ENCODE results near the gene NUDT19. TPM values are rescaled to one million over a fixed set of nuclear protein-coding genes. Genes with fewer than 3 reads are reported as not detected.
"Not testable (repeated sequence)": the region's sequence is repeated elsewhere in the genome, so short reads cannot be mapped to it uniquely, and the experiment has no call there.

NUDT19 gene
- total RNA-seq, 1 experiment from 2014 or later, result 6.1 TPM

DNA sequence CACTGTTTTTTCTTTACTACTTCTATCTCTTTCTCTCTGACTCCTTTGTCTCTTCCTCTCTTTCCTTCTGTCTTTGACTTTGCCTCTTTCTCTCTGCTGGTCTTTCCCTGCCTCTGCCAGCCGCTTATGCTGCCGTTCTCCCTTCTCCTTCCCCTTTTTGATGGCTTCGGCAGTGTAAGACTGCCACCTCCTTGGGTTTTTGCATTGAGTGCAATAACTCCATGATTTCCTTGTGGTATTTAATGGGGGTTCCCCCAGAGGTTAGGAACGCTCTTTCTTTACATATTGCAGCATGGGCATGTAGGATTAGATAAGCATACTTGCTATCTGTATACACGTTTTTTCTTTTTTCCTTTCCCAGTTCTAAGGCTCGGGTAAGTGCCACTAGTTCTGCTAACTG is 3.9 kb downstream of the NUDT19 start:
- peaks cover 33 to 44% of the 10 kb centered on the region in 2 experiments for H3K4me1 Mint-ChIP-seq
- H3K56ac ChIP-seq (ENCODE audit: insufficient read length, low read depth, low read length); H3T11ph ChIP-seq (ENCODE audit: low read length); H2AK5ac ChIP-seq (ENCODE audit: insufficient read length, low read length); H3K23me2 ChIP-seq (ENCODE audit: insufficient read length, low read depth, low read length, poor library complexity, severe bottlenecking); H3K27ac ChIP-seq (ENCODE audit: insufficient read length, low read depth, low read length); H3K4me3 Mint-ChIP-seq; H3K9ac ChIP-seq (ENCODE audit: extremely low read depth, insufficient read length, low read length); H4K8ac ChIP-seq (replicated peaks; ENCODE audit: insufficient read length, low read depth, low read length); H3K9me3 ChIP-seq (ENCODE audit: control insufficient read depth, low read depth, low read length); H3K4ac ChIP-seq (ENCODE audit: low read depth, low read length); H2BK15ac ChIP-seq (ENCODE audit: low read depth, low read length); H2BK120ac ChIP-seq (ENCODE audit: low read depth, low read length, poor library complexity, severe bottlenecking); H3K18ac ChIP-seq (ENCODE audit: insufficient read length, low read depth, low read length); H3K23ac ChIP-seq (ENCODE audit: insufficient read length, low read depth, low read length); H2BK20ac ChIP-seq (ENCODE audit: low read depth, low read length, poor library complexity, severe bottlenecking); H3K79me1 ChIP-seq (ENCODE audit: insufficient read depth, low read depth, low read length, poor library complexity, severe bottlenecking); DNase-seq; H3K4me1 ChIP-seq (ENCODE audit: insufficient read depth, low read length); H3K79me2 ChIP-seq (ENCODE audit: insufficient read depth, low read length); H3K14ac ChIP-seq (ENCODE audit: insufficient read depth, low read length); H2BK5ac ChIP-seq (ENCODE audit: insufficient read length, low read length); H4K5ac ChIP-seq (ENCODE audit: insufficient read length, low read depth, low read length); H4K91ac ChIP-seq (ENCODE audit: insufficient read length, low read depth, low read length); H4K20me1 ChIP-seq (ENCODE audit: control insufficient read depth, insufficient read depth, insufficient read length); H2BK12ac ChIP-seq (ENCODE audit: insufficient read length, low read depth, low read length); H3K27me3 ChIP-seq (ENCODE audit: insufficient read depth, low read length); H2AFZ ChIP-seq (ENCODE audit: low read length); H3K4me2 ChIP-seq (ENCODE audit: insufficient read depth, insufficient read length, low read length); H3K27ac Mint-ChIP-seq: not testable (repeated sequence)
- peaks cover 9 to 17% of the 10 kb centered on the region in 2 experiments; a peak in 4 of 5 replicates for H3K9me3 Mint-ChIP-seq
- H3K36me3 Mint-ChIP-seq (ENCODE audit: insufficient read depth in 1 of 3, low read depth in 3 of 3), result peaks cover 5 to 31% (median 23%) of the 10 kb centered on the region in 3 experiments
- peaks cover 14% of the 10 kb centered on the region for H3K27me3 Mint-ChIP-seq (ENCODE audit: low read depth)
- WGBS (ENCODE audit: extremely low coverage, insufficient read length, low lambda C conversion rate), result no CpG with 5 or more reads among the region's 6 CpGs

DNA sequence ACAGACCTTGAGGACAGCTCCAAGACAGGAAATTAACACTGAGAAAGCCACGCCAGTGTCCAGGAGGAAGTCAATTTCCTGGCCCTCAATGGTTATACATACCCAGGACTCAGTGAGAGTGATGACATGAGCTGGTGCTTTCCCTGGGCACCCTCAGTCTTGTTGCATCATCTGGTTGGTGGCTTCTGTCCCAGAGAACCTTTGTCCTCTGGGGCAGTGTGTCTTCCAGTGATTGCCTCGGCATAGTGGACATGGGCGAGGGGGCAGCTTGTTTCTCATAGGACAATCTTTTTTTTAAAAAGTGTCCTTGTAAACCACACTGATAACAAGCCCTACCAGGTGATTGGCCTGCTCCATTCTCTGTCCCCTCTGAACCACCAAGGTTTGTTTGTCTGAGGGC is 5.2 kb downstream of the NUDT19 start:
- peaks cover 5 to 31% (median 23%) of the 10 kb centered on the region in 3 experiments for H3K36me3 Mint-ChIP-seq (ENCODE audit: insufficient read depth in 1 of 3, low read depth in 3 of 3)

More for the DNA sequence above, 5.2 kb downstream of the NUDT19 start:
- H3K79me1 ChIP-seq (ENCODE audit: insufficient read depth, low read depth, low read length, poor library complexity, severe bottlenecking); H3K4me3 Mint-ChIP-seq; H3K79me2 ChIP-seq (ENCODE audit: insufficient read depth, low read length); H2BK20ac ChIP-seq (ENCODE audit: low read depth, low read length, poor library complexity, severe bottlenecking); H4K5ac ChIP-seq (ENCODE audit: insufficient read length, low read depth, low read length); H3K18ac ChIP-seq (ENCODE audit: insufficient read length, low read depth, low read length); H3K9ac ChIP-seq (ENCODE audit: extremely low read depth, insufficient read length, low read length); H4K8ac ChIP-seq (replicated peaks; ENCODE audit: insufficient read length, low read depth, low read length); H3K56ac ChIP-seq (ENCODE audit: insufficient read length, low read depth, low read length); H3K9me3 ChIP-seq (ENCODE audit: control insufficient read depth, low read depth, low read length); H4K20me1 ChIP-seq (ENCODE audit: control insufficient read depth, insufficient read depth, insufficient read length); H2AK5ac ChIP-seq (ENCODE audit: insufficient read length, low read length); H3K27me3 ChIP-seq (ENCODE audit: insufficient read depth, low read length); H4K91ac ChIP-seq (ENCODE audit: insufficient read length, low read depth, low read length); H3K27ac Mint-ChIP-seq; H3K23me2 ChIP-seq (ENCODE audit: insufficient read length, low read depth, low read length, poor library complexity, severe bottlenecking); H3K4ac ChIP-seq (ENCODE audit: low read depth, low read length); H3K23ac ChIP-seq (ENCODE audit: insufficient read length, low read depth, low read length); H3K27ac ChIP-seq (ENCODE audit: insufficient read length, low read depth, low read length); H3K4me1 ChIP-seq (ENCODE audit: insufficient read depth, low read length); H3K14ac ChIP-seq (ENCODE audit: insufficient read depth, low read length); H2BK120ac ChIP-seq (ENCODE audit: low read depth, low read length, poor library complexity, severe bottlenecking); H2BK12ac ChIP-seq (ENCODE audit: insufficient read length, low read depth, low read length); H2AFZ ChIP-seq (ENCODE audit: low read length); H3T11ph ChIP-seq (ENCODE audit: low read length); H2BK5ac ChIP-seq (ENCODE audit: insufficient read length, low read length); H3K4me2 ChIP-seq (ENCODE audit: insufficient read depth, insufficient read length, low read length); H2BK15ac ChIP-seq (ENCODE audit: low read depth, low read length); DNase-seq: not testable (repeated sequence)
- peaks cover 11% of the 10 kb centered on the region for H3K27me3 Mint-ChIP-seq (ENCODE audit: low read depth)
- H3K9me3 Mint-ChIP-seq, result peaks cover 9 to 17% of the 10 kb centered on the region in 2 experiments; a peak in 4 of 5 replicates
- H3K4me1 Mint-ChIP-seq, result peaks cover 33 to 39% of the 10 kb centered on the region in 2 experiments
- no CpG with 5 or more reads among the region's 3 CpGs for WGBS (ENCODE audit: extremely low coverage, insufficient read length, low lambda C conversion rate)
